IPS DF 6.9 (cell line): ENCODE results near the gene DNAJC6.

Source experiments
- DNase-seq: peaks from one replicate; pipeline ENCODE4 v3.0.0-alpha.2; 2013; ENCODE audit warnings: low read depth, low spot score
- H3K27ac ChIP-seq: one replicate; pipeline ENCODE4 v1.5.1; 2013; ENCODE audit warnings: low read length, control low read depth
- H3K27me3 ChIP-seq: 2 replicates; pipeline ENCODE4 v1.6.1; 2013; ENCODE audit warnings: mild to moderate bottlenecking, low read length; ENCODE audit not compliant: control insufficient read depth, insufficient read depth
- H3K36me3 ChIP-seq: 2 replicates; pipeline ENCODE4 v1.6.1; 2013; ENCODE audit warnings: low read length; ENCODE audit not compliant: control insufficient read depth, insufficient read depth
- H3K4me1 ChIP-seq: 2 replicates; pipeline ENCODE4 v1.6.1; 2013; ENCODE audit warnings: low read length; ENCODE audit not compliant: control insufficient read depth, insufficient read depth
- H3K4me3 ChIP-seq: 2 replicates; pipeline ENCODE4 v1.5.1; 2013; ENCODE audit warnings: mild to moderate bottlenecking, low read length
- H3K9me3 ChIP-seq: 2 replicates; pipeline ENCODE4 v1.6.1; 2013; ENCODE audit warnings: low read length, inconsistent platforms; ENCODE audit not compliant: control insufficient read depth, insufficient read depth
- WGBS: extraction: QIAGEN DNeasy Blood & Tissue Kit; methylation state at CpG from one replicate; pipeline ENCODE4 v1.1.7; 2013; ENCODE audit warnings: mixed read lengths, missing lambda C conversion rate; ENCODE audit not compliant: insufficient read length, insufficient coverage; 5-methylcytosine and 5-hydroxymethylcytosine counted together

DNAJC6 gene

GRCh38 chr1:65355031-65355712 is 45.8 kb downstream of the DNAJC6 start:
- Histone ChIP-seq H3K4me1 (no peaks in the 10 kb centered on the region), H3K36me3 (no peaks in the 10 kb centered on the region), H3K4me3 (no peak overlapping the region), H3K27me3 (no peaks in the 10 kb centered on the region), H3K27ac (no peak overlapping the region), H3K9me3 (no peaks in the 10 kb centered on the region)
- DNase-seq = no peak
- no CpG with 5 or more reads among the region's 7 CpGs for WGBS

GRCh38 chr1:65357291-65357960 is 48.1 kb downstream of the DNAJC6 start:
- Histone ChIP-seq H3K4me3 (no peak overlapping the region), H3K4me1 (no peaks in the 10 kb centered on the region), H3K36me3 (no peaks in the 10 kb centered on the region), H3K9me3 (no peaks in the 10 kb centered on the region), H3K27me3 (no peaks in the 10 kb centered on the region), H3K27ac (no peak overlapping the region)
- no peak for DNase-seq
- no CpG with 5 or more reads among the region's 6 CpGs for WGBS

GRCh38 chr1:65359888-65360287 is 50.5 kb downstream of the DNAJC6 start:
- WGBS = no CpG with 5 or more reads among the region's 3 CpGs
- Histone ChIP-seq H3K27me3 (no peaks in the 10 kb centered on the region), H3K9me3 (no peaks in the 10 kb centered on the region), H3K36me3 (no peaks in the 10 kb centered on the region), H3K4me1 (peaks cover 2% of the 10 kb centered on the region; the same call in 1 of the 2 replicates), H3K27ac (no peak overlapping the region), H3K4me3 (no peak overlapping the region)
- no peak for DNase-seq

- Histone ChIP-seq H3K4me1 (peaks cover 2% of the 10 kb centered on the region; the same call in 1 of the 2 replicates), H3K27ac (no peak overlapping the region), H3K4me3 (no peak overlapping the region), H3K9me3 (no peaks in the 10 kb centered on the region), H3K27me3 (no peaks in the 10 kb centered on the region), H3K36me3 (no peaks in the 10 kb centered on the region)
- WGBS = no CpG with 5 or more reads among the region's 5 CpGs
- no peak for DNase-seq
These were observed 51.3 kb downstream of the DNAJC6 start for GRCh38 chr1:65360648-65361047.

GRCh38 chr1:65362545-65362944 is 53.2 kb downstream of the DNAJC6 start:
- no peak overlapping the region for H3K27ac ChIP-seq
- no peak for DNase-seq
- H3K36me3 ChIP-seq = no peaks in the 10 kb centered on the region
- H3K4me1 ChIP-seq = peaks cover 2% of the 10 kb centered on the region; the same call in 1 of the 2 replicates
- no peaks in the 10 kb centered on the region for H3K27me3 ChIP-seq
- no peak overlapping the region for H3K4me3 ChIP-seq
- H3K9me3 ChIP-seq = no peaks in the 10 kb centered on the region
- WGBS = no CpG with 5 or more reads among the region's 3 CpGs

DNA sequence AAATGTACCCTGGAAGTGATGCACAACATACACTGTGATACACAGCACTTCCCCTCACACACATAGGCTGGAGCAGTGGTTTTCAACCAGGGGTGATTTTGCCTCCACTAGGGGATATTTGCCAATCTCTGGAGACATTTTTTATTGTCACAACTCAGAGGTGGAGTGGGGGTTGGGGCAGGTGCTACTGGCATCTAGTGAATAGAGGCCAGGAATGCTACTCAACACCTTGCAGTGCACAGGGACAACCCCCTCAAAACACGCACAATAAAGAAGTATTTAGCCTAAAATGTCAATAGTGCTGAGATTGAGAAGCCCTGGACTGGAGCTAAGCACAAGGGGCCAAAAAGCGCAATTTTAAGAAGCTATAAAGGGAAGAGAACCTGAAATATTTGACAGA is 54.1 kb downstream of the DNAJC6 start:
- no CpG with 5 or more reads among the region's 2 CpGs for WGBS
- no peaks in the 10 kb centered on the region for H3K27me3 ChIP-seq
- no peaks in the 10 kb centered on the region for H3K9me3 ChIP-seq
- no peak overlapping the region for H3K27ac ChIP-seq
- no peak for DNase-seq
- H3K4me1 ChIP-seq = peaks cover 2% of the 10 kb centered on the region; the same call in 1 of the 2 replicates
- no peaks in the 10 kb centered on the region for H3K36me3 ChIP-seq
- H3K4me3 ChIP-seq = no peak overlapping the region

DNA sequence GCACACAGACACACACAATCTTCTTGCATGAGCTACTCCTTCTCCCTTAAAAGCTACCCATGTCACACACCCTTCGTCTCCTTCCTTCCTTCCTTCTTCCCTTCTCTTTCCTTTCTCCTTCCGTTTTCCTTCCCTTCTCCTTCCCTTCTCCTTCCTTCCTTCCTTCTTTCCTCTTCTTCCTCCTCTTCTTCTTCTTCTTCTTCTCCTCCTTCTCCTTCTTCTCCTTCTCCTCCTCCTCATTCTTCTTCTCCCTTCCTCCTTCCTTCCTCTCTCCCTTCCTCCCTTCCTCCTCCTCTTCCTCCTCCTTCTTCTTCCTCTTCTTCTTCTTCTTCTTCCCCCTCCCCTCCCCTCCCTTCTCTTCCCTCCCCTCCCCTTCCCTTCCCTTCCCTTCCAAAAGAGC is 59.1 kb downstream of the DNAJC6 start:
- Histone ChIP-seq H3K4me1 (peaks cover 2% of the 10 kb centered on the region; the same call in 1 of the 2 replicates), H3K9me3 (no peaks in the 10 kb centered on the region), H3K4me3 (no peak overlapping the region), H3K27me3 (no peaks in the 10 kb centered on the region), H3K27ac (no peak overlapping the region), H3K36me3 (no peaks in the 10 kb centered on the region)
- WGBS = 100% methylated on average over 2 of the region's 2 CpGs
- DNase-seq = no peak

GRCh38 chr1:65371544-65371943 is 62.2 kb downstream of the DNAJC6 start:
- no peaks in the 10 kb centered on the region for H3K9me3 ChIP-seq
- H3K36me3 ChIP-seq = no peaks in the 10 kb centered on the region
- H3K4me1 ChIP-seq = no peaks in the 10 kb centered on the region
- DNase-seq = no peak
- no peaks in the 10 kb centered on the region for H3K27me3 ChIP-seq
- H3K4me3 ChIP-seq = no peak overlapping the region
- no peak overlapping the region for H3K27ac ChIP-seq
- no CpG with 5 or more reads among the region's 3 CpGs for WGBS

DNA sequence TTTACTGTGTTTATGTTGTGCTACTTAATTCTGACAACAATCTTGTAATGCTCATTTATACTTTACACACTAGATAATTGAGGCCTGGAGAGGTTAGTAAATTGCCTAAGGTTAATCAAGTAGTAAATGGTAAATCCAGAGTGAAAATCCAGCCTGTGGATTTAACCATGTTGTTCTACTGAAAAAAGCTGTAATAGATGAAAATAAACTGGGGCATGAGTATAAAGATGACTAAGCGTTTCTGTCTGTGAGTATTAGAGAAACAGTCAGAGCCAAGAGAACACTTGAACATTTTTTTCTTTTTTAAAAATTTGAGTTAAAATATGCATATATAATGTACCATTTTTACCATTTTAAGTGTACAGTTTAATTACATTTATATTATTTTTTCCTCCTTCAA is 63.2 kb downstream of the DNAJC6 start:
- no CpG with 5 or more reads among the region's 1 CpG for WGBS
- Histone ChIP-seq H3K4me3 (no peak overlapping the region), H3K4me1 (no peaks in the 10 kb centered on the region), H3K9me3 (no peaks in the 10 kb centered on the region), H3K27me3 (no peaks in the 10 kb centered on the region), H3K27ac (no peak overlapping the region), H3K36me3 (no peaks in the 10 kb centered on the region)
- no peak for DNase-seq

- Histone ChIP-seq H3K36me3 (no peaks in the 10 kb centered on the region), H3K4me3 (no peak overlapping the region), H3K27me3 (no peaks in the 10 kb centered on the region), H3K4me1 (no peaks in the 10 kb centered on the region), H3K9me3 (no peaks in the 10 kb centered on the region), H3K27ac (no peak overlapping the region)
- no CpG with 5 or more reads among the region's 4 CpGs for WGBS
- DNase-seq = no peak
These were observed 68.3 kb downstream of the DNAJC6 start for GRCh38 chr1:65377496-65378246.
